ENCODE data around the gene SKI. TPM values are rescaled to one million over a fixed set of nuclear protein-coding genes. Genes with fewer than 3 reads are reported as not detected.

SKI gene
- total RNA-seq, 1 donor from 2014 or later, result 66.2 TPM

DNA sequence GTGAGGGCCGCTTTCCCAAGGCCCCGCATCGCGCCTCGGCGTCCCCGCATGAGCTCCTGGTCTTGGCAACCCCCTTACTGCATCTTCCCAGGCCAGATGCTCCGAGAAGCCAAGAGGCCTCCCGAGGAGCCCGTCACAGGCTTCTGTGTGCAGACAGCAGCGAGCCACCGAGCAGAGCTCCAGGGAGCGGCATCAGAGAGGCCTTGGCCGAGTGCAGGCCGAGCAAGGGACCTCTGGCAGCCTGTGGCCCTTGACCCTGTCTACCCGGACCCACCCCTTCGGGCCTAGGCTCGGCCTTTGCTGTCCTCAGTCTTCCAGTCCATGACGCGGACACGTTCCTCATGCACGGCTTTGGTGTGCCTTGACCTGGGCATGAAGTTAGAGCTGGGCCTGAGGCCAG, 99.7 kb downstream of the SKI start:
- Histone ChIP-seq H3K4me2 (ENCODE audit: low read length) (no peak overlapping the region), H3K9me3 (ENCODE audit: insufficient read depth, low read depth, low read length) (no peaks in the 10 kb centered on the region), H3K4me3 (ENCODE audit: insufficient read depth, low read depth, low read length) (no peak overlapping the region), H3K36me3 (ENCODE audit: insufficient read depth, low read length) (no peaks in the 10 kb centered on the region), H3K27ac (ENCODE audit: low read depth, low read length) (no peak overlapping the region), H3K27me3 (ENCODE audit: insufficient read depth, low read length) (no peaks in the 10 kb centered on the region), H3K79me2 (ENCODE audit: insufficient read depth, low read length) (no peaks in the 10 kb centered on the region), H3K4me1 (ENCODE audit: insufficient read depth, low read length) (peaks cover 19% of the 10 kb centered on the region), H4K20me1 (ENCODE audit: insufficient read depth, low read length) (no peaks in the 10 kb centered on the region), H2AFZ (ENCODE audit: low read depth, low read length) (no peak overlapping the region), H3K9ac (ENCODE audit: low read length) (no peak overlapping the region)
- Mint-ChIP-seq H3K4me1 (ENCODE audit: low read depth, unreplicated experiment) (no peaks in the 10 kb centered on the region), H3K27ac (ENCODE audit: unreplicated experiment) (no peak overlapping the region), H3K36me3 (ENCODE audit: low read depth, unreplicated experiment) (no peaks in the 10 kb centered on the region), H3K4me3 (ENCODE audit: unreplicated experiment) (no peak overlapping the region), H3K27me3 (ENCODE audit: low read depth, unreplicated experiment) (peaks cover 17% of the 10 kb centered on the region), H3K9me3 (ENCODE audit: unreplicated experiment) (peaks cover 3% of the 10 kb centered on the region)
- no peak for TF ChIP-seq CTCF (IDR thresholded peaks at IDR 0.05; ENCODE audit: insufficient read depth, low read depth, low read length)
- TF ChIP-seq EZH2 (IDR thresholded peaks at IDR 0.05; ENCODE audit: insufficient read depth, low read length), result no peak
- no peak for DNase-seq (ENCODE audit: low read depth)
- FAIRE-seq, result no peak

DNA sequence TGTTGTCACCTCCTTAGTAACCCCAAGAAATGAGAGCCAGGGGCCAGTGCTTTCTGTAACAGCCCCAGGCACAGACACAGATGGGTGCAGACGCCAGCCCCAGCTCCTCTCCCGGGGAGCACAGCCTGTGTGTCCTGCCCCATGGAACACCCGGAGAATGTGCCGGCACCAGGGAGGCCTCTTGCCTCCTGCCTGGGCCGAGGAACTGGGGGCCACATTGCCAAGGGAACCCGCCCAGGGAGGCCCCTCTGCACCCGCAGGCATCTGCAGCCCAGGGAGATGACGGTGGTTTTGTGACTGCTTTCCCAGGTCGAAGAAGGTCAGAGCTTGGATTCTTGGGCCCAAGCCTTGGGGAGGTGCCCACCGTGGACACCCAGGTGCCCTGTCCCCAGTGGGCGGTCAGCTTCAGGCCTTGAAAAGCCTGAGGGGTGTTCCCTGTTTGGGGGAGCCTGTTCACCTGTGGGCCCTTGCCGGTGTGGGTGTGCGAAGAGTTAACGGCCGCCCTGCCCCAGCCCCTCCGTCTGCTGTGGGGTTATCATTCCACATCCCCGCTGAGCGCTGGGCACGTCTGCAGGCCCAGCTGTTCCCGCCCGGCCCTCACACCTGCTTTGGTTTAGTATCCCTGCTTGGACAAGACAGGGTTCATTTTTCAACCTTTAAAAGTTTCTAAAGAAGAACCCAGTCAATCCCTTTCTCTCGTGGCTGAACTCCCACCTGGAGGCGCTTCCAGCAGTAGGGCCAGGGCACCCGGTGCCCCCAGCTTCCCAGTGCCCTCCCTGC, 100.7 kb downstream of the SKI start:
- no peak for FAIRE-seq
- H3K36me3 ChIP-seq (ENCODE audit: insufficient read depth, low read length), result no peaks in the 10 kb centered on the region
- no peaks in the 10 kb centered on the region for H3K9me3 ChIP-seq (ENCODE audit: insufficient read depth, low read depth, low read length)
- Mint-ChIP-seq H3K36me3 (ENCODE audit: low read depth, unreplicated experiment) (no peaks in the 10 kb centered on the region), H3K4me3 (ENCODE audit: unreplicated experiment) (no peak overlapping the region), H3K27ac (ENCODE audit: unreplicated experiment) (no peak overlapping the region), H3K4me1 (ENCODE audit: low read depth, unreplicated experiment) (no peaks in the 10 kb centered on the region), H3K27me3 (ENCODE audit: low read depth, unreplicated experiment) (peaks cover 17% of the 10 kb centered on the region), H3K9me3 (ENCODE audit: unreplicated experiment) (peaks cover 3% of the 10 kb centered on the region)
- TF ChIP-seq EZH2 (IDR thresholded peaks at IDR 0.05; ENCODE audit: insufficient read depth, low read length), result no peak
- no peak for TF ChIP-seq CTCF (IDR thresholded peaks at IDR 0.05; ENCODE audit: insufficient read depth, low read depth, low read length)
- peaks cover 17% of the 10 kb centered on the region for H3K4me1 ChIP-seq (ENCODE audit: insufficient read depth, low read length)
- no peak overlapping the region for H2AFZ ChIP-seq (ENCODE audit: low read depth, low read length)
- no peak overlapping the region for H3K27ac ChIP-seq (ENCODE audit: low read depth, low read length)
- H3K79me2 ChIP-seq (ENCODE audit: insufficient read depth, low read length), result no peaks in the 10 kb centered on the region
- H3K4me2 ChIP-seq (ENCODE audit: low read length), result no peak overlapping the region
- DNase-seq (ENCODE audit: low read depth), result no peak
- H3K27me3 ChIP-seq (ENCODE audit: insufficient read depth, low read length), result no peaks in the 10 kb centered on the region
- H3K9ac ChIP-seq (ENCODE audit: low read length), result no peak overlapping the region
- H3K4me3 ChIP-seq (ENCODE audit: insufficient read depth, low read depth, low read length), result no peak overlapping the region
- no peaks in the 10 kb centered on the region for H4K20me1 ChIP-seq (ENCODE audit: insufficient read depth, low read length)

DNA sequence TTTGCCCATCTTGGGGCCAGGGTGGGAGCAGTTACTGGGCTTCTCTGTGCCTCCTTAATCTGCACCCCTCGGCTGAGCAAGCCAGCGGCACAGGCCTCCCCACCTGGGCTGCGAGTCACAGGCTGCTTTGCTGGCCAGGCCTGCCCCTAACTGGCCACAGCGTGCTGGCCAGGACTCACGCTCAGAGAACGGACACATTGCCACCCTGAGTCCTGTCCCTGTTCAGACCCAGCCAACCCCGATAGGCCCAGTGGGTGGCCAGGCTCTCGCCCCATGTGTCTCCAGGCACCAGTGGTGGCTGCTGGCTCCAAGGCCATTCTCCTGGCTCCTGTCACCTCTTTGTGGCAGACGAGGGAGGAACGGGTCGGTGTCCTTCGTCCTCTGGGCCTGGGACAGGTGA, 101.9 kb downstream of the SKI start:
- Histone ChIP-seq H4K20me1 (ENCODE audit: insufficient read depth, low read length) (no peaks in the 10 kb centered on the region), H3K27ac (ENCODE audit: low read depth, low read length) (peak overlapping the region; percentile 4), H3K4me1 (ENCODE audit: insufficient read depth, low read length) (peaks cover 21% of the 10 kb centered on the region), H3K9me3 (ENCODE audit: insufficient read depth, low read depth, low read length) (no peaks in the 10 kb centered on the region), H3K27me3 (ENCODE audit: insufficient read depth, low read length) (no peaks in the 10 kb centered on the region), H3K4me2 (ENCODE audit: low read length) (peak overlapping the region; percentile 81), H2AFZ (ENCODE audit: low read depth, low read length) (peak overlapping the region; percentile 73), H3K9ac (ENCODE audit: low read length) (peak overlapping the region; percentile 68), H3K36me3 (ENCODE audit: insufficient read depth, low read length) (no peaks in the 10 kb centered on the region), H3K4me3 (ENCODE audit: insufficient read depth, low read depth, low read length) (no peak overlapping the region), H3K79me2 (ENCODE audit: insufficient read depth, low read length) (no peaks in the 10 kb centered on the region)
- Mint-ChIP-seq H3K4me1 (ENCODE audit: low read depth, unreplicated experiment) (peaks cover 2% of the 10 kb centered on the region), H3K4me3 (ENCODE audit: unreplicated experiment) (no peak overlapping the region), H3K27ac (ENCODE audit: unreplicated experiment) (no peak overlapping the region), H3K27me3 (ENCODE audit: low read depth, unreplicated experiment) (peaks cover 18% of the 10 kb centered on the region), H3K36me3 (ENCODE audit: low read depth, unreplicated experiment) (no peaks in the 10 kb centered on the region), H3K9me3 (ENCODE audit: unreplicated experiment) (peaks cover 2% of the 10 kb centered on the region)
- no peak for DNase-seq (ENCODE audit: low read depth)
- no peak for TF ChIP-seq CTCF (IDR thresholded peaks at IDR 0.05; ENCODE audit: insufficient read depth, low read depth, low read length)
- TF ChIP-seq EZH2 (IDR thresholded peaks at IDR 0.05; ENCODE audit: insufficient read depth, low read length), result no peak
- FAIRE-seq, result no peak

Measured in astrocyte (in vitro differentiated cells and primary cell).